Osteoblast (primary cell): Measurements from ENCODE around the gene NEU2. TPM values are rescaled to one million over a fixed set of nuclear protein-coding genes. Genes with fewer than 3 reads are reported as not detected.

Experiments
- DNase-seq: peaks from one replicate; pipeline ENCODE4 v3.0.0; 2011; ENCODE audit warnings: low spot score, mixed read lengths; ENCODE audit not compliant: insufficient read length; ENCODE audit errors: missing footprints
- H2AFZ ChIP-seq: 2 replicates; pipeline ENCODE4 v1.6.0; 2011; ENCODE audit warnings: mild to moderate bottlenecking, low read length
- H3K27ac ChIP-seq: 2 replicates; pipeline ENCODE4 v1.5.1; 2011; ENCODE audit warnings: mild to moderate bottlenecking, low read depth, low read length, moderate library complexity
- H3K27me3 ChIP-seq: 2 replicates; pipeline ENCODE4 v1.6.0; 2012; ENCODE audit warnings: mild to moderate bottlenecking, control low read depth, inconsistent platforms, low read length, moderate library complexity; ENCODE audit not compliant: insufficient read depth
- H3K36me3 ChIP-seq: 2 replicates; pipeline ENCODE4 v1.5.1; 2011; ENCODE audit warnings: mild to moderate bottlenecking, low read length, control low read depth, moderate library complexity; ENCODE audit not compliant: insufficient read depth
- H3K4me1 ChIP-seq: 2 replicates; pipeline ENCODE4 v1.5.1; 2011; ENCODE audit warnings: mild to moderate bottlenecking, low read length, control low read depth, moderate library complexity; ENCODE audit not compliant: insufficient read depth
- H3K4me2 ChIP-seq: 2 replicates; pipeline ENCODE4 v1.6.0; 2011; ENCODE audit warnings: mild to moderate bottlenecking, low read length; ENCODE audit not compliant: insufficient read depth
- H3K4me3 ChIP-seq: fragments of 200-600 bp; sonication (generic); 3 replicates; pipeline ENCODE4 v1.5.1; 2012; ENCODE audit warnings: mild to moderate bottlenecking, low read length, inconsistent platforms; ENCODE audit not compliant: insufficient read depth
- H3K79me2 ChIP-seq: 2 replicates; pipeline ENCODE4 v1.6.0; 2012; ENCODE audit warnings: mild to moderate bottlenecking, low read length, control low read depth, inconsistent platforms; ENCODE audit not compliant: insufficient read depth
- H3K9me3 ChIP-seq: 2 replicates; pipeline ENCODE4 v1.5.1; 2011; ENCODE audit warnings: low read depth, low read length, control low read depth
- H4K20me1 ChIP-seq: 2 replicates; pipeline ENCODE4 v1.6.0; 2012; ENCODE audit warnings: mild to moderate bottlenecking, low read length, control low read depth; ENCODE audit not compliant: insufficient read depth
- total RNA-seq: library from RNA; depleted of rRNA; stranded (reverse); fragments of >200 nt; gene quantifications from 2 replicates; pipeline ENCODE4 v1.2.3, GENCODE V29; 2012
- TF ChIP-seq, protein P1 (sequence below): IDR thresholded peaks from 2 replicates; pipeline ENCODE4 v1.5.1; 2011; ENCODE audit warnings: mild to moderate bottlenecking, low read depth, low read length, moderate library complexity; ENCODE audit errors: extremely low read depth

The NEU2 gene
- total RNA-seq: not detected in 2 replicates

DNA sequence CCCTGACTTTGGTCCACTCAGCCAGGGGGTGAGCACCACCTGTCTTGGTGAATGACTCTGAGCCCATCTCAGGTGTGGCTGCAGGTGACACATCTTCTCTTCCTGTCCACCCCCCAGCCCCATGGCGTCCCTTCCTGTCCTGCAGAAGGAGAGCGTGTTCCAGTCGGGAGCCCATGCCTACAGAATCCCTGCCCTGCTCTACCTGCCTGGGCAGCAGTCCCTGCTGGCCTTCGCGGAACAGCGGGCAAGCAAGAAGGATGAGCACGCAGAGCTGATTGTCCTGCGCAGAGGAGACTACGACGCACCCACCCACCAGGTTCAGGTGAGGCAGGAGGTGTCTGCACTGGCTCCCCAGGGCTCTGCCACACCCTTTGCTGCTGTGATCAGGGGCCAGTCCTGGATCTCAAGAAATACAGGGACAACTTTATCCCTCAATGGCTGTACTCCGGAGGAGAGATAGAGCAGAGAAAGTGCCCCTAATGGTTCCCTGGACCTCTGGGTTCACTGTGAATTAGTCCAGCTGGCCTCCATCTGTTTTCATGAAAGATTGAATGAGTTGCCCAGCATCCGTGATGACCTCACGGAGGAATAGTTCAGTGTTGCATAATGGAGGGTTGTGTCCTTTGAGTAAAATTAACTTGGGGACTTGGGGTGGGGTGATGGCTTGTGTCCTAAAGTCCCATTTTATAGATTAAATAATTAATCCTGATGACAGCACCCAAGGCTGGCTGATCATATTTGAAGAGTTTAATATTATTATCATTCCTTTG is at the start of gene NEU2:
Gene NEU2, plus strand, starts transcription at position 122 of the 770 bp plus-strand sequence. Its CDS starts 0 bp downstream, at position 122.
- Histone ChIP-seq H3K9me3 (no peaks in the 10 kb centered on the region), H2AFZ (peak within 1 kb of the TSS; percentile 21), H3K27ac (no peak within 1 kb of the TSS), H3K4me3 (no peak within 1 kb of the TSS), H3K27me3 (no peaks in the 10 kb centered on the region), H3K4me1 (peaks cover 19% of the 10 kb centered on the region), H3K4me2 (no peak within 1 kb of the TSS), H3K36me3 (no peaks in the 10 kb centered on the region), H3K79me2 (no peaks in the 10 kb centered on the region), H4K20me1 (no peaks in the 10 kb centered on the region)
- TF ChIP-seq, protein P1, sequence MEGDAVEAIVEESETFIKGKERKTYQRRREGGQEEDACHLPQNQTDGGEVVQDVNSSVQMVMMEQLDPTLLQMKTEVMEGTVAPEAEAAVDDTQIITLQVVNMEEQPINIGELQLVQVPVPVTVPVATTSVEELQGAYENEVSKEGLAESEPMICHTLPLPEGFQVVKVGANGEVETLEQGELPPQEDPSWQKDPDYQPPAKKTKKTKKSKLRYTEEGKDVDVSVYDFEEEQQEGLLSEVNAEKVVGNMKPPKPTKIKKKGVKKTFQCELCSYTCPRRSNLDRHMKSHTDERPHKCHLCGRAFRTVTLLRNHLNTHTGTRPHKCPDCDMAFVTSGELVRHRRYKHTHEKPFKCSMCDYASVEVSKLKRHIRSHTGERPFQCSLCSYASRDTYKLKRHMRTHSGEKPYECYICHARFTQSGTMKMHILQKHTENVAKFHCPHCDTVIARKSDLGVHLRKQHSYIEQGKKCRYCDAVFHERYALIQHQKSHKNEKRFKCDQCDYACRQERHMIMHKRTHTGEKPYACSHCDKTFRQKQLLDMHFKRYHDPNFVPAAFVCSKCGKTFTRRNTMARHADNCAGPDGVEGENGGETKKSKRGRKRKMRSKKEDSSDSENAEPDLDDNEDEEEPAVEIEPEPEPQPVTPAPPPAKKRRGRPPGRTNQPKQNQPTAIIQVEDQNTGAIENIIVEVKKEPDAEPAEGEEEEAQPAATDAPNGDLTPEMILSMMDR: no peak
- DNase-seq: no peak

GRCh38 chr2:232982926-232983668 is 49.4 kb upstream of the NEU2 start:
- no peaks in the 10 kb centered on the region for H3K36me3 ChIP-seq
- no peak for DNase-seq
- no peaks in the 10 kb centered on the region for H3K9me3 ChIP-seq

GRCh38 chr2:232983669-232984140 is 48.8 kb upstream of the NEU2 start:
- no peak overlapping the region for H2AFZ ChIP-seq
- H3K9me3 ChIP-seq: no peaks in the 10 kb centered on the region
- no peak overlapping the region for H3K27ac ChIP-seq
- H3K4me1 ChIP-seq: peaks cover 29% of the 10 kb centered on the region
- H3K36me3 ChIP-seq: no peaks in the 10 kb centered on the region
- no peak overlapping the region for H3K4me3 ChIP-seq
- H3K79me2 ChIP-seq: no peaks in the 10 kb centered on the region
- DNase-seq: no peak
- no peak overlapping the region for H3K4me2 ChIP-seq
- TF ChIP-seq, protein P1: no peak
- peaks cover 2% of the 10 kb centered on the region for H3K27me3 ChIP-seq
- H4K20me1 ChIP-seq: no peaks in the 10 kb centered on the region

More at GRCh38 chr2:232982926-232983668, 49.4 kb upstream of the NEU2 start:
- TF ChIP-seq, protein P1: no peak
- Histone ChIP-seq H3K4me3 (no peak overlapping the region), H4K20me1 (no peaks in the 10 kb centered on the region), H3K79me2 (no peaks in the 10 kb centered on the region), H3K4me1 (peaks cover 27% of the 10 kb centered on the region), H3K27me3 (peaks cover 2% of the 10 kb centered on the region), H2AFZ (no peak overlapping the region), H3K27ac (no peak overlapping the region), H3K4me2 (no peak overlapping the region)
